Nucleus accumbens (tissue), 56 donors: ENCODE data around the gene APBB2.

Experiments
- DNase-seq, 56 donors: peaks; one replicate each; lab custom pipeline; 2025; lab: John Stamatoyannopoulos, UW

The APBB2 gene

GRCh38 chr4:40812856-40813255 is 401.5 kb downstream of the APBB2 start:
- no peak for DNase-seq

GRCh38 chr4:40812386-40812785 is 402.0 kb downstream of the APBB2 start:
- DNase-seq = no peak

- no peak for DNase-seq
These were observed 402.4 kb downstream of the APBB2 start for GRCh38 chr4:40811956-40812355.

- no peak for DNase-seq
These were observed 405.4 kb downstream of the APBB2 start for GRCh38 chr4:40808926-40809457.

- DNase-seq = no peak
These were observed 409.7 kb downstream of the APBB2 start for GRCh38 chr4:40804598-40804997.

GRCh38 chr4:40800064-40800463 is 414.3 kb downstream of the APBB2 start:
- DNase-seq = no peak

GRCh38 chr4:40789771-40790170 is 424.6 kb downstream of the APBB2 start:
- no peak for DNase-seq

- no peak for DNase-seq
These were observed 425.3 kb downstream of the APBB2 start for GRCh38 chr4:40789031-40789430.

- no peak for DNase-seq
These were observed 426.0 kb downstream of the APBB2 start for GRCh38 chr4:40788331-40788730.

GRCh38 chr4:40785727-40786126 is 428.6 kb downstream of the APBB2 start:
- DNase-seq = no peak

- no peak for DNase-seq
These were observed 431.5 kb downstream of the APBB2 start for GRCh38 chr4:40782876-40783275.

GRCh38 chr4:40778090-40778489 is 436.3 kb downstream of the APBB2 start:
- no peak for DNase-seq

GRCh38 chr4:40769266-40769665 is 445.1 kb downstream of the APBB2 start:
- no peak for DNase-seq

GRCh38 chr4:40763228-40763716 is 451.1 kb downstream of the APBB2 start:
- DNase-seq = no peak
